Neural progenitor cell (in vitro differentiated cells): ENCODE data around the gene LRIG3. TPM values are rescaled to one million over a fixed set of nuclear protein-coding genes. Genes with fewer than 3 reads are reported as not detected.

Experiments
- DNase-seq: peaks from one replicate; pipeline ENCODE4 v3.0.0-alpha.2; 2016; ENCODE audit warnings: low spot score
- H2AFZ ChIP-seq: fragments of 200-600 bp; sonication (generic); replicated peaks from 2 replicates; pipeline ENCODE4 v1.6.1; 2016; ENCODE audit warnings: antibody characterized with exemption
- H3F3A ChIP-seq: fragments of 200-600 bp; sonication (generic); 2 replicates; pipeline ENCODE4 v1.6.1; 2016; ENCODE audit warnings: antibody characterized with exemption, low read depth
- H3K27ac ChIP-seq: fragments of 200-600 bp; sonication (generic); 2 replicates; pipeline ENCODE4 v1.5.1; 2016; ENCODE audit warnings: mild to moderate bottlenecking
- H3K27me3 ChIP-seq: fragments of 200-600 bp; sonication (generic); 2 replicates; pipeline ENCODE4 v1.6.1; 2016; ENCODE audit warnings: mild to moderate bottlenecking, moderate library complexity
- H3K36me3 ChIP-seq: fragments of 200-600 bp; sonication (generic); 2 replicates; pipeline ENCODE4 v1.5.1; 2016
- H3K4me1 ChIP-seq: fragments of 200-600 bp; sonication (generic); 2 replicates; pipeline ENCODE4 v1.6.1; 2016; ENCODE audit warnings: mixed run types
- H3K4me2 ChIP-seq: fragments of 200-600 bp; sonication (generic); 2 replicates; pipeline ENCODE4 v1.6.1; 2016
- H3K4me3 ChIP-seq: fragments of 200-600 bp; sonication (generic); 2 replicates; pipeline ENCODE4 v1.5.1; 2016
- H3K79me2 ChIP-seq: fragments of 200-600 bp; sonication (generic); 2 replicates; pipeline ENCODE4 v1.6.1; 2016; ENCODE audit warnings: low read depth
- H3K9ac ChIP-seq: fragments of 200-600 bp; sonication (generic); 2 replicates; pipeline ENCODE4 v1.6.1; 2016
- H3K9me3 ChIP-seq: fragments of 200-600 bp; sonication (generic); 2 replicates; pipeline ENCODE4 v1.5.1; 2016; ENCODE audit warnings: low read depth
- H4K20me1 ChIP-seq: fragments of 200-600 bp; sonication (generic); 2 replicates; pipeline ENCODE4 v1.6.1; 2016; ENCODE audit warnings: low read depth
- H3K27ac Mint-ChIP-seq: 3 replicates; pipeline ENCODE4 v1.8.0; 2021; ENCODE audit warnings: mixed read lengths
- H3K27me3 Mint-ChIP-seq: 2 replicates; pipeline ENCODE4 v1.8.0; 2022; ENCODE audit warnings: low read depth, mild to moderate bottlenecking, inconsistent platforms, moderate library complexity, mixed read lengths; ENCODE audit not compliant: insufficient read depth
- H3K36me3 Mint-ChIP-seq: 3 replicates; pipeline ENCODE4 v1.8.0; 2021; ENCODE audit warnings: mixed read lengths
- H3K4me1 Mint-ChIP-seq: 3 replicates; pipeline ENCODE4 v1.8.0; 2021; ENCODE audit warnings: mixed read lengths
- H3K4me3 Mint-ChIP-seq: 3 replicates; pipeline ENCODE4 v1.8.0; 2021; ENCODE audit warnings: mild to moderate bottlenecking, moderate library complexity, mixed read lengths
- H3K9me3 Mint-ChIP-seq: 3 replicates; pipeline ENCODE4 v1.8.0; 2020; ENCODE audit warnings: mixed read lengths
- EZH2 ChIP-seq: fragments of 200-600 bp; sonication (generic); IDR thresholded peaks from 2 replicates; pipeline ENCODE4 v1.6.1; 2017; ENCODE audit warnings: antibody characterized with exemption, mild to moderate bottlenecking, moderate library complexity
- EZH2phosphoT487 ChIP-seq: fragments of 200-600 bp; sonication (generic); IDR thresholded peaks from 2 replicates; pipeline ENCODE4 v1.6.1; 2017; ENCODE audit warnings: antibody characterized with exemption
- total RNA-seq: library from RNA; depleted of rRNA; stranded (reverse); fragments of >200 nt; gene quantifications from 2 replicates; pipeline ENCODE4 v1.2.3, GENCODE V29; 2015; ENCODE audit warnings: low replicate concordance
- TF ChIP-seq, protein P1 (sequence below): fragments of 200-600 bp; sonication (generic); IDR thresholded peaks from 2 replicates; pipeline ENCODE4 v1.5.1; 2017; ENCODE audit warnings: antibody characterized with exemption, mild to moderate bottlenecking

Gene LRIG3
- total RNA-seq, 1 donor from 2014 or later, result 67.5 TPM

DNA sequence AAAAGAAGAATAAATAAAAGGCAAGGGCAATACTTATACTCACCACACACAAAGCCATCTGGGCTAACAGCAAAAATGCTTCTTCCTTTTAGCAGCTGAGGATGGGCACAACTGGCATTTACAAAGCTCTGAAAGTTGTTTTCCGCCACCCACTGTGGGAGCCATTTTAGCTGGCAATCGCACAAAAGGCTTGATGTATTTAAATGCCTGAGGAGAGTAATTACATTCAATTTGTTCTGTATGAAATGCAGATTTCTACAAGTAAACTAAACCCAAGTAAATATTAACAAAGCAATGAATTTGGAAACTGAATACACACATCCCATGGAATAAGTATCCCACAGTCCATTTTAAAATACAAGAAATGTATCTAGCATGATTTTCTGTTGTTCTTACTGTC is 37.5 kb downstream of the LRIG3 start:
- peaks cover 27% of the 10 kb centered on the region for H3K4me1 ChIP-seq
- no peak overlapping the region for H3K27ac ChIP-seq
- no peak overlapping the region for H3K4me3 Mint-ChIP-seq
- peaks cover 51% of the 10 kb centered on the region for H3K36me3 Mint-ChIP-seq
- H3K36me3 ChIP-seq, result peaks cover 57% of the 10 kb centered on the region
- H3K4me1 Mint-ChIP-seq, result no peaks in the 10 kb centered on the region
- H3K27me3 Mint-ChIP-seq, result no peaks in the 10 kb centered on the region
- H3K27me3 ChIP-seq, result no peaks in the 10 kb centered on the region
- no peaks in the 10 kb centered on the region for H3K79me2 ChIP-seq
- H3K4me2 ChIP-seq, result peak overlapping the region; percentile 4
- no peaks in the 10 kb centered on the region for H3K9me3 Mint-ChIP-seq
- peak; percentile 30 for DNase-seq
- H3K4me3 ChIP-seq, result no peak overlapping the region
- H3F3A ChIP-seq, result no peaks in the 10 kb centered on the region
- H3K9me3 ChIP-seq, result no peaks in the 10 kb centered on the region
- TF ChIP-seq EZH2 (no peak), EZH2phosphoT487 (no peak)
- TF ChIP-seq, protein P1, sequence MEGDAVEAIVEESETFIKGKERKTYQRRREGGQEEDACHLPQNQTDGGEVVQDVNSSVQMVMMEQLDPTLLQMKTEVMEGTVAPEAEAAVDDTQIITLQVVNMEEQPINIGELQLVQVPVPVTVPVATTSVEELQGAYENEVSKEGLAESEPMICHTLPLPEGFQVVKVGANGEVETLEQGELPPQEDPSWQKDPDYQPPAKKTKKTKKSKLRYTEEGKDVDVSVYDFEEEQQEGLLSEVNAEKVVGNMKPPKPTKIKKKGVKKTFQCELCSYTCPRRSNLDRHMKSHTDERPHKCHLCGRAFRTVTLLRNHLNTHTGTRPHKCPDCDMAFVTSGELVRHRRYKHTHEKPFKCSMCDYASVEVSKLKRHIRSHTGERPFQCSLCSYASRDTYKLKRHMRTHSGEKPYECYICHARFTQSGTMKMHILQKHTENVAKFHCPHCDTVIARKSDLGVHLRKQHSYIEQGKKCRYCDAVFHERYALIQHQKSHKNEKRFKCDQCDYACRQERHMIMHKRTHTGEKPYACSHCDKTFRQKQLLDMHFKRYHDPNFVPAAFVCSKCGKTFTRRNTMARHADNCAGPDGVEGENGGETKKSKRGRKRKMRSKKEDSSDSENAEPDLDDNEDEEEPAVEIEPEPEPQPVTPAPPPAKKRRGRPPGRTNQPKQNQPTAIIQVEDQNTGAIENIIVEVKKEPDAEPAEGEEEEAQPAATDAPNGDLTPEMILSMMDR, result no peak
- H2AFZ ChIP-seq, result no peak overlapping the region
- H3K27ac Mint-ChIP-seq, result no peak overlapping the region
- H3K9ac ChIP-seq, result no peak overlapping the region
- no peaks in the 10 kb centered on the region for H4K20me1 ChIP-seq

DNA sequence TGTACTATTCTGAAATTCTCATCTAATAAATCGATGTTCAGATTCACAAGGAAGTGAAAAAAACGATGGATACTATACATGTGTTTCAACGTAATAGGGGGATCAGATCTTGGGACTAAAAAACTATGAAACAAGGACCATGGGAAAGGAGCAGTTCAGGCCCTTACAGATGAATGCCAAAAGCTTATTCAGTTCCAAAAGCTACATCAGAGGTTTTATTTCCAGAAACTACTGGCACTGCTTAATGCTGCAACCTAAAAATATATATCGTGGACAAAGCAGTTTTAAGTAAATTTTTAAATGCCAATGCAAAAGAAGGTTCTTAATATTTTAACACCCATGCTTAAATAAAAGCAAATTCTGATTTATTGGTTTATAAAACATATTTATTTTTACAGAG is 38.5 kb downstream of the LRIG3 start:
- Histone ChIP-seq H3K79me2 (no peaks in the 10 kb centered on the region), H3K9ac (no peak overlapping the region), H3K4me1 (peaks cover 27% of the 10 kb centered on the region), H3K4me3 (no peak overlapping the region), H3K4me2 (no peak overlapping the region), H3K27ac (no peak overlapping the region), H3K36me3 (peaks cover 50% of the 10 kb centered on the region), H4K20me1 (no peaks in the 10 kb centered on the region), H3K9me3 (no peaks in the 10 kb centered on the region), H2AFZ (no peak overlapping the region), H3K27me3 (no peaks in the 10 kb centered on the region), H3F3A (no peaks in the 10 kb centered on the region)
- H3K9me3 Mint-ChIP-seq, result no peaks in the 10 kb centered on the region
- TF ChIP-seq EZH2, result no peak
- TF ChIP-seq, protein P1, result no peak
- no peak for TF ChIP-seq EZH2phosphoT487
- H3K27me3 Mint-ChIP-seq, result no peaks in the 10 kb centered on the region
- DNase-seq, result no peak
- peaks cover 51% of the 10 kb centered on the region for H3K36me3 Mint-ChIP-seq
- no peak overlapping the region for H3K4me3 Mint-ChIP-seq
- no peak overlapping the region for H3K27ac Mint-ChIP-seq
- H3K4me1 Mint-ChIP-seq, result no peaks in the 10 kb centered on the region

DNA sequence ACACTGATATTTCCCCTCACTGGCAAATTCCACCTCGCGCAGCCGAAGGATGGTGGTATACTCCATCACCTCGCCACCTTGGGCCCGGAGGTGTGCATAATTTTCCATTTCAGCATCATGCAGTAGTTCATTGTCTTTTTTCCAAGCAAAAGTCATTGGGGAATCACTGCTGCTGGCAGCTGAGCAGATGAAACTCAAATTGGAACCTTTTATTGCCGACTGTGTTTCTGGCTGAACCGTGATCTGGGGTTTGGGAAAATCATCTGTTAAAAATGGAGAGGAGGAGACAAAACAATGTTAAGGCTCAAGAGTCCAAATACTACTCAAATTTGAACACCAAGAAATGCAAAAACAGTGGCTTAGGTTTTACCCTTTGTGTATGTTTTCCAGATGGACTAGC is 39.7 kb downstream of the LRIG3 start:
- H4K20me1 ChIP-seq, result no peaks in the 10 kb centered on the region
- H3K27me3 ChIP-seq, result no peaks in the 10 kb centered on the region
- H3K36me3 ChIP-seq, result peaks cover 47% of the 10 kb centered on the region
- DNase-seq, result no peak
- H3F3A ChIP-seq, result no peaks in the 10 kb centered on the region
- H3K4me1 ChIP-seq, result peaks cover 27% of the 10 kb centered on the region
- no peaks in the 10 kb centered on the region for H3K9me3 Mint-ChIP-seq
- H3K4me1 Mint-ChIP-seq, result no peaks in the 10 kb centered on the region
- no peak overlapping the region for H3K27ac ChIP-seq
- H3K36me3 Mint-ChIP-seq, result peaks cover 48% of the 10 kb centered on the region
- no peak overlapping the region for H3K9ac ChIP-seq
- TF ChIP-seq EZH2phosphoT487, result no peak
- no peak for TF ChIP-seq EZH2
- TF ChIP-seq, protein P1, result no peak
- H3K4me2 ChIP-seq, result no peak overlapping the region
- H3K79me2 ChIP-seq, result no peaks in the 10 kb centered on the region
- H3K4me3 Mint-ChIP-seq, result no peak overlapping the region
- H3K27me3 Mint-ChIP-seq, result no peaks in the 10 kb centered on the region
- no peak overlapping the region for H3K4me3 ChIP-seq
- no peak overlapping the region for H2AFZ ChIP-seq
- no peak overlapping the region for H3K27ac Mint-ChIP-seq
- H3K9me3 ChIP-seq, result no peaks in the 10 kb centered on the region
